Uterus (tissue), 2 donors: ENCODE results near the gene LRP1-AS.

Experiments
- POLR2A ChIP-seq, 2 donors: fragments of 450-650 bp; IDR thresholded peaks; one replicate each; pipeline ENCODE4 v1.6.1; 2016; ENCODE audit warnings: antibody characterized with exemption in 2 of 2, mild to moderate bottlenecking in 1 of 2, moderate library complexity in 1 of 2
- TF ChIP-seq, protein P1 (sequence below), 4 experiments: fragments of 200-600 bp in 2 of 4; fragments of 450-650 bp in 2 of 4; sonication (generic) in 2 of 4; IDR thresholded peaks; one replicate each; pipeline ENCODE4 v1.5.1; 2016 to 2019; ENCODE audit warnings: antibody characterized with exemption in 4 of 4, mild to moderate bottlenecking in 2 of 4, moderate library complexity in 1 of 4

GRCh38 chr12:57126061-57126460 is 21.4 kb downstream of the LRP1-AS start:
- no peak for TF ChIP-seq POLR2A (IDR thresholded peaks at IDR 0.05)
- TF ChIP-seq, protein P1, sequence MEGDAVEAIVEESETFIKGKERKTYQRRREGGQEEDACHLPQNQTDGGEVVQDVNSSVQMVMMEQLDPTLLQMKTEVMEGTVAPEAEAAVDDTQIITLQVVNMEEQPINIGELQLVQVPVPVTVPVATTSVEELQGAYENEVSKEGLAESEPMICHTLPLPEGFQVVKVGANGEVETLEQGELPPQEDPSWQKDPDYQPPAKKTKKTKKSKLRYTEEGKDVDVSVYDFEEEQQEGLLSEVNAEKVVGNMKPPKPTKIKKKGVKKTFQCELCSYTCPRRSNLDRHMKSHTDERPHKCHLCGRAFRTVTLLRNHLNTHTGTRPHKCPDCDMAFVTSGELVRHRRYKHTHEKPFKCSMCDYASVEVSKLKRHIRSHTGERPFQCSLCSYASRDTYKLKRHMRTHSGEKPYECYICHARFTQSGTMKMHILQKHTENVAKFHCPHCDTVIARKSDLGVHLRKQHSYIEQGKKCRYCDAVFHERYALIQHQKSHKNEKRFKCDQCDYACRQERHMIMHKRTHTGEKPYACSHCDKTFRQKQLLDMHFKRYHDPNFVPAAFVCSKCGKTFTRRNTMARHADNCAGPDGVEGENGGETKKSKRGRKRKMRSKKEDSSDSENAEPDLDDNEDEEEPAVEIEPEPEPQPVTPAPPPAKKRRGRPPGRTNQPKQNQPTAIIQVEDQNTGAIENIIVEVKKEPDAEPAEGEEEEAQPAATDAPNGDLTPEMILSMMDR (IDR thresholded peaks at IDR 0.05) = no peak
